Fibroblast of peridontal ligament (primary cell): ENCODE results near the gene SLC45A3.

ENCODE experiments used
- DNase-seq: peaks from one replicate; pipeline ENCODE4 v3.0.0-alpha.2; 2010; ENCODE audit errors: extremely low read depth

Gene SLC45A3

DNA sequence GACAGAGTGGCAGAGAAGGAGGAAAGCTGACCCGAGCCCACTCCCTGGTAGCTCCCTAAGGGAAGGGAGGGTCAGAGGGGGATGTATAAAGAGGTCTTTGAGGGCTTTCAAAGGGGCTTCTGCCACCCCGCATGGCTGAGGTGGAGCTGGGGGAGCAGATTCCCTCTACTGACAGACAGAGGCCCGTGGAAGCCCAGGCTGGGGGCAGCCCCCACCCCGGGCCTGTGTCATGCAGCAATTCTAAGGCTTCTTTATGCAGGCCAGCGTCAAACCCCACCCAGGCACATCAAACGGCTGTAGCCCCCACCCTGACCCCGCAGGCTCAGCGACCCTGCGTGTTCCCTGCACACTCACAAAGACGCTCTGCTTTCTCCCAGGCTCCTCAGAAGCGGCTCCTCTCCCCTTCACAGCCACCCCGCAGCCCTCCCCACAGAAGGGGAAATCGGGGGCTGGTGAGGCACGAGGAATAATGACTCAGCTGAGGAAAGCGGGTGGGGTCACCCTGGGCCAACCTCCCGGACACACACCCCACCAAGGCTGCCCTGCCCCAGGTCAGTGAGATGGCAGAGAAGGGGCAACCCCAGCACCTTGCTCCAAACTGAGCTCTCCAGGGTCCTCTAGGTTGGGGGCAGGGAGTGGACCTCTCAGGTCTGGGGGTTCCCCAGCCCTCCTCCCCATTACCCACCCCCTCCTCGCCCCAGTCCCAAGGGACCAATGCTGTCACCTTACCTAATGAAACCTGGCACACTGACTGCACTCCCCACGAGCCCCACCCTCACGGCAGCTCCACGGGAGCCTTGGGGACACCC, 10.8 kb downstream of the SLC45A3 start:
- DNase-seq, result no peak

DNA sequence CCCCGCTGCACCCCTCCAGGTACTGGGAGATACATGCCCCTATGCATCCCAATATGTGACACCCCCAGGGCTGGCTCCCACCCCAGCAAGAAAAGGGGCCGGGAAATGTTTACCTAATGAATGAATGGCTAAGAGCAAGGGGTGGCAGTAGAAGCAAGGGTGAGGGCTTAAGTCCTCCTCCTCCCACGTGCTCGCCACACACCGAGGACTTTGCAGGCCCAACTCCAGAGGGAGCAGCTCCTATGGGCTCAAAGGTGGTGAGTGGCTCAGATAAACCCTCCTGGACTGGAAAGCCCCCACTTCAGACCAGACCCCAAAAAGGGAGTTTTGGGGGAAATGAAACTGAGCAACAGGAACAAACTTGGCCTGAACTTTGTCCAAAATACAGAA, 11.4 kb downstream of the SLC45A3 start:
- DNase-seq, result no peak

DNA sequence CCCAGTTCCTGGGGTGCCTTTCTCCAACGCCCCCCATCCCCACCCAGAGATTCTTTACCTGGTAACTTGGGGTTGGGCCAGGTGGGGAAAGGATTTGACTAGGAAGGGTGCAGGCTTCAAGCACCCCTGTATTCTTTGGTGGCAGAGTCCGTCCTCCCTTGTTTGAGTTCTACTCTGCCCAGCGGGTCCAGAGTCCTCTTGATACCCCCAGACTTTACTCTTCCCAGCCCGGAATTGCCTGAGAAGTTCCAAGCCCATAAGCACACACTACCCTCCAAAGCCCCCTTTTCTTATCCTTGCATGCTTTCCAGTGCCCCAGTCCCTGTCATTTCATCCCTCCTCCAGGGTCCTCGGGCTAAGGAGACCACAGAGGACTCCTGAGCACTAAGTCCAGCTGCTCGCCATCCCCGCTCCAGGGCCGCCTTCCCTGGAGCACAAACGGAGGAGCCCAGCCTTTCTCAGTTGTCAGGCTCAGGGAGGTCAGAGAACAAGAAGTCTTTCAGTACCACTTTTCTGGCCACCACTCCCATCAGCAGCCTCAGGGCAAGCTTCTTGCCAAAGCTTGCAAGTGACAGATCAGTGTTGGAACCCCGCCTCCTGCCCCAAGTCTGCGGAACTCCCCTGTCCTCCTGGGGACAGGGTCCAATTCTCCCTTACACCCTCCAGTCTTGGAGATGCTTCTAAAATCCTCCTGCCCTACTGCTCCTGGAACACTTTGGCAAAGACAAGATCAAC, 12.2 kb downstream of the SLC45A3 start:
- no peak for DNase-seq

DNA sequence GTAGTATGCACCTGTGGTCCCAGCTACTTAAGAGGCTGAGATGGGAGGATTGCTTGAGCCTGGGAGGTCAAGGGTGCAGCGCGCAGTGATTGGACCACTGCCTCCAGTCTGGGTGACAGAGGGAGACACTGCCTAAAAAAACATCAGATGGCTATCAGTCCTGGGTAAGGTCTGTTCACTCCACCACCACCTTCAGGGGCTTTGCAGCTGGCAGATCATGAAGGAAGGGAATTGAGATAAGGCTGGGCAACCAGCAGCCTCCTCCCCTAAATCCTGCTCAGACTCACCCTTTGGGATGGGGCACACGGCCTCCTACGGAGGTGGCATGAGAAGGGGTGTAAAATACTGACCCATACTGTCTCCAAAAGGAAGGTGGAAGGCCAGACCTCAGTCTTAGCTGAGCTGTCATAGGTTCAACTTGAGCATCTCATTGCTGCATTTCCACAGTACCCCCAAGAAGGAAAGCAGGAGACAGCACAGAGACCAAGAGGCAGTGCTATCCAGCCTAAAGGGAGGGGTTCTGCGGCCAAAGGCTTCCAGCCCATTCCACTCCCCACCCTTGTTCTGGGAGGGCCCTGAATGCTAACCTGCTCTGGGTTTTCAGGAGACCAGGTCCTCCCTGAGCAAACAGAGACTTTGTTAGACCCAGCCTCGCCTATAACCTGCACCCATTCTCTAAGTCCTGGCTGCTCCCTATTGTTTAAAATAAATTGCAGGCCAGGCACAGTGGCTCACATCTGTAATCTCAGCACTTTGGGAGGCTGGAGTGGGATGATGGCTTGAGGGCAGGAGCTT, 13.7 kb downstream of the SLC45A3 start:
- DNase-seq, result no peak

DNA sequence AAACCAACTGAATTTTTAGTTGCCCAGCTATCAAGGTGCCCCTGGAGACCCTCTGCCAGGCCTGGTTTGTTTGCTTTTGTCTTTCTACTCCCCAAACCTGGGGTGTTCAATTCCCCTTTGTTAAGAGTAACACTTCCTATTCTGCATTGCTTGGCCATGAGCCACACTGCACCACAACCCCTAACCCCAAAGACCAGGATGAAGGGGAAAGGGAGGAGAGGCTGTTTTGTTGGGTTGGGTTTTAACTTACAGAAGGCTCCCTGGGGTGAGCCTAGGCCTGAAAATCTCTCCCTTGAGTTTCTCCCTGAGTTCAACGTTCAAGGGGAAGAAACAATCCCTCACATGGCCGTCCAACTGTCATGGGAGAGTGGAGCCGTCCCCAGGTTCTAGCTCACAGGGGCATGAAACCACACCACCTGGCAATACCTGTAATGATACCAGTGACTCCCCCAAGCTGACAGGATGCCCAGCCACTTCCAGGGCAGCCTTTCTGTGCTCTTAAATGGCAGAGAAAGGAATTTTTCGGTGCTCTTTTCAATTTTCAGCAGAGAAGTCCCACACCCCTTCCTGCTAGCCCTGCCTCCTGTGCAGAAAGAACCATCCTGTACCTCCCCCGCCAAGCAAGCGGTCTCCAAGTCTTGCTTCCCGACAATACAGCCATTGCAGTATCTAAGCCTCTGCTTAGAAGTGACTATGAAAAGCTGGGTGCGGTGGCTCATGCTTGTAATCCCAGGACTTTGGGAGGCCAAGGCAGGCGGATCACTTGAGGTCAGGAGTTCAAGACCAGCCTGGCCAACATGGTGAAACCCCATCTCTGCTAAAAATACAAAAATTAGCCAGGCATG, 14.9 kb downstream of the SLC45A3 start:
- no peak for DNase-seq

DNA sequence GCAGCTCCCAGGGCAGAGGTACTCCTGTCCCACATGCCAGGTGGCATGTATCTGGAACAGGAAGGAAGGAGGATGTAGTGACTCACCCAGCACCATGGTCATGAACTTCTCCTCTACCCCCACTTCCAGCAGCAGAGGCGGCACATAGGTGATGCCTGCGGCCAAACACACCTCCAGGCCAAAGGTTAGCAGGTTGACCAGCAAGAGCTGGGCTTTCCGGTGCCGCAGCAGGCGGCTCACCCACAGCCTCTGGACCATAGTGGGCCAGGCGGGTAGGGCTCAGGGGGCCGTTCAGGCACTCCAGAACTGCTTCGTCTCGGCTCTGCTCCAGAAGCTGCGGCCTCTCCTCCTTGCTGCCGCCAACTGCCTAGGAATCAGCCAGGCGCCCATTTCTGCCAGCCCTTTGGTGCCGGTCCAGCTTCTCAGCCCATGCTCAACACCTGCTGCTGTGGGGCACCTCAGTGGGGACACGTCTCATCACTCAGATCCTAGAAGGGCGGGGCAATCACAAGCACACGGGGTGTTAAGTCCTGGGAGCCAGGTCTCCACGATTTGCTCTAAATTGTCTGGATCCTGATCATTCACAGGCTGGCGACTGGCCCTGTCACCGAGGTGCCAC, 15.8 kb downstream of the SLC45A3 start:
- DNase-seq, result no peak

DNA sequence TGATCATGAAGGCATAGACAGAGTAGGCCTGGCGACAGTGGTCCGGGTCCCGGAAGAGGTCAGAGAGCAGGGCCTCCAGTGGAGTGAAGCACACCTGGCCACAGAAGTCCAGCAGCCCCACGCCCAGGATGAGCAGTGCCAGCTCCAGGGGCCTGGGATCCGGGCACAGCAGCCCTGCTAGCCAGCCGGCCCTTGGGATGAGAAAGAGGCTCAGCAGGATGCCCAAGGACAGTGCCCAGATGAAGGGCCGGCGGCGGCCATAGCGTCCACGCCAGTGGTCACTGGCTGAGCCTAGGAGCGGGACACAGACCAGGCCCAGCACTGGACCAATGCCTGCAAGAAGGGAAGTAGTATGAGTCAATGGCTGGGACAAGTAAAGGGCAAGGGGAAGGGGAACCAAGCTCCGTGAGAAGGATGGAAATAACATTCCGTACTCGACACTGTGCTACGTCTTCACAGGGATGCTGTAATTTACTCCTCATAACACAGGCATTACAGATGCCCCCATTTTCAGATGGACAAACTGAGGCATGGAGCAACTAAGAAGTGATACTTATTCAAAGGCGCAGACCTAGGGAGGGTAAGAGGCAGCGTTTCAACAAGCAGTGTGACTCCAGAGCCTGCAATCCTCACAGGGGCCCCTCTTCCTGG, 16.9 kb downstream of the SLC45A3 start:
- DNase-seq, result no peak

DNA sequence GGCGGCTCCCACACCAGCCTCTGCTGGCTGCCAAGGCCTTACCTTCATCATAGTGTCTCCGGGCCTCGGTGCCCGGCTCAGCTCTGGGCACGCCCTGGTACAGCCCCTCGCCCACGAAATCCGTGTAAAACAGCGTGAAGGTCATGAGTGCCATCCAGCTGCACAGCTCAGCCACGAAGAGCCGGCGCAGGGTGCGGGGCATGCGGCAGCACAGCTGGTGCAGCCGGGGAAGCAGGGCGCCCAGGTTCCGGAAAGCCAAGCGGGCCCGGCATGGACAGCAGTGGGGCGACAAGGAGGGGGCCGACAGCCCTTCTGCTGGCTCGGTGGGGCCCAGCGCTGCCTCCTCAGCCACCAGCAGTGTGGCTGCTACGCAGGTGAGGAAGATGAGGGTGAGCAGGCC, 17.5 kb downstream of the SLC45A3 start:
- no peak for DNase-seq

DNA sequence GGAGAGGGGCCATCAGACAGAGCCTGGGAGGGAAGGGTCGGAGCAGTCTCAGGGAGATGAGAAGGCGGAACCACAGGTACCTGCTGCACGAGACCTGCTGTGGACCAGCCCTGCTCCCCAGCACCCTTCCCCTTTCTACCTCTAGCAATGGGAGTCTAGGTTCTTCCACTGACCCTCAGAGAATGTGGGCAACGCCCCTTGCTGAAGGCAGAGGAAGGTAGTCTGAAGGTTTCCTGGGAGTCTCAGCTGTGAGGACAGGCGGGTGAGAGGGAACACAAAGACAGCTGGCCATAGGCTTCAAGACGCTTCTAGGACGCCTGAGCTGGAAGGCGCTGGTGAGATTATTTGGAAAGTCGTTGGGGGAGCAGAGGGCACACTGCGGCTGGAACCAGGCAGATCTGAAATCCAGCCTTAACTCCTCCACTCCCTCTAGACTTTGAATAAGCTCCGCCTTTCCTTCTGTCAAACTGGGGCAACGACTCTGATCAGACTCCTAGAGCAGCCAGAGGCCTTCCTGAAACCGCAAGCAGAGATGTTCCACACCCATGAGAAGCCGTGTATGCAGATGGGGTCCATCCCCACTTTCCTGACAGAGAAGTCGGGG, 18.1 kb downstream of the SLC45A3 start:
- DNase-seq, result no peak

DNA sequence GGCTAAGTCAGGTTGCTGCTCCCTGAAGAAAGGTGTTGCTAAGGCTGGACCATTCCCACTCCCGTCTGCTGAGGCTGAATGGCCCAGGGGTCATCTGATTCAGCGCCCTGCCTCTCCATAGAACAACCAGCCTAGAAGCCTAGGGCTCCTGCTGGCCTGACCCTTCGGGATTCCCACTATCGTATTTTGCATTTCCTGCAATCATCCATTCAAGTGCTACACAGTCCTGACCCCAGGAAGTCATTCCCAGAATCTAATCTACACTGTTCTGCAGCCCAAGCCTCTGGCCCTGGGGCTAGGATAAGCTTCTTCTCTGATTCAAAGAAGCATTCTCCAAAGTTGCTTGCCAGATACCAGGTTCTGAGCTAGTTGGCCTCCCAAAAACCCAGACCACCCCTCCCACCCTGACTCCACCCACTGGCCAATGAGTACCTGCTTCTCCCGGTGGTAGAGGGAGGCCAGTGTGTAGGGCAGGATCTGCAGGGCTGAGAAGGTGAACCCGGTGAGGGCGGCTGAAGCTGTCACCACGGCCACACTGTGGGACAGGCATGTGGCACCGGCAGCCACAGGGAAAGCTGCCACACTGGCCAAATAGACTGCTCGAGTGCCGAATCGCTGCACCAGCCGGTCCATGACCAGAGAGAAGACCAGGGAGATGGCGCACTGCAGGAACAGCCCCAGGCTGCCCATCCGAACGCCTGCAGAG, 18.7 kb downstream of the SLC45A3 start:
- DNase-seq, result no peak

DNA sequence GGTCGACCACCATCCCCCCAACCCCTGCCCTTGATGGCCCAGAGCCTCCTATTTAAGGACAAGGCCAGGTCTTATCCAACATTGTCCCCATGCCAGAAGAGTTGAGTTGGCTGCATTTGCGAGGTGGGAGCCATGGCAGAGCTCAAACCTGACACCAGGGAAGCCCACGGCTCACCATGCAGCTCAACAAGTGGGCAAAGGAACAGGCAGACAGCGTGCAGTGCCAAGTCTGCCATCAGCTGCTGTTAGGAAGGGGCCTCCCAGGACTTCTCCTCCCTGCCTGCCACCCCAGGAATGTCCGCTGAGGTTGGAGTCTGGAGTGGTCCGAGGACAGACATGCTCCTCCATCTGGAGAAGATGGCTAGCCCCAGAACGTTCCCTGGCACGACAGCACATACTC, 19.9 kb downstream of the SLC45A3 start:
- DNase-seq, result no peak

DNA sequence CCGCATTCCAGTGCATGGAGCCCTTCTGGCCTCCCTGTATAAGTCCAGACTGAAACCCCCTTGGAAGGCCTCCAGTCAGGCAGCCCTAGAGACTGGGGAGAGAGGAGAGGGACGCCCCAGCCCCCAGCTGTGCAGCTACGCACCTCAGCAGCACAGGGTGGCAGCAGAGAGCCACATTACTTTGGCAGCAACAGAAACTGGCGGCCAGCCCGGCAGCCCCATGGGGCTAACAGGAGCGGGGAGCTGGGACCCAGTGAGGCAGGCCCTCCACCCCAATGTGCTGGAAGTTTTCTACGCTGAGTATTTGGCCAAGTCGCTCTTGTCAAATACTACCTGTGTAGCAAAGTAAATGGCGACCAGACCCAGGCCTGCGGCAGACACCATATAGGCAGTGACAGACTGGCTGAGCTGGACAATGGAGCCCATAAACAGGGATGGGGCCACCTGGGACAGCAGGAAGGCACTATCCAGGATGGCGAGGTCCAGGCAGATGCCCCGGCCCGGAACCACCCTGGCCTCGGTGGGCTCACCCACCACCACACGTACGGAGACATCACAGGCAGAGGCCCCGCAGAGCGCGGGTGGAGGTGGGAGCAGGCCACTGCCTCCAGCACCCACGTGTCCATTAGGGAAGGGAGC, 21.2 kb downstream of the SLC45A3 start:
- peak; percentile 58 for DNase-seq

DNA sequence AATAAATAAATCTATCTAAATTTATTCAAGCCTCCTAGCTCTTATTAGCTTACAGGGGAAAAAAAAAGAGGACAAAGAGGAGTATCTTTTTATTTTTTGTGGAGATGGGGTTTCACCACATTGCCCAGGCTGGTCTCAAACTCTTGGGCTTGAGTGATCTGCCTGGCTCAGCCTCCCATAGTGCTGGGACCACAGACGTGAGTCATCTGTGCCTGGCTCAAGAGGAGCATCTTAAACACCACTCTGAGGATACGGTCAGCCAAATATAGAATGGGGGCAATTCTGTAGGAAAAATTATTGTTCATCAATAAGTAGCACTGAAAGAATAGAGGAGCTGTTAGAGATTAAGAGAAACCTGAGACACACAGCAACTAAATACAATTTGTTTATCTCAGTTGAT, 24.1 kb downstream of the SLC45A3 start:
- peak; percentile 42 for DNase-seq

DNA sequence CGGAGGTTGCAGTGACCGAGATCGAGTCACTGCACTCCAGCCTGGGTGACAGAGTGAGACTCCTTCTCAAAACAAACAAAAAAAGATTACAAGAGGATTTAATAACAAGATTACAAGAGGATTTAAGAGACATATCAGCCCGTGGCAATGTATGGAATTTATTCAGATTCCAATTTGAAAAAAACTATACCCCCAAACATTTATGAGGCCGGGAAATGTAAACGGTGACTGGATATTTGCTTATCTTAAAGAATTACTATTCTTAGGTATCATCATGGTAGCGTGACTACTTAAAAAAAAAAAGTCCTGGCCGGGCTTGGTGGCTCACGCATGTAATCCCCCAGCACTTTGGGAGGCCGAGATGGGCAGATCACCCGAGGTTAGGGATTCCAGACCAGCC, 27.3 kb downstream of the SLC45A3 start:
- no peak for DNase-seq

DNA sequence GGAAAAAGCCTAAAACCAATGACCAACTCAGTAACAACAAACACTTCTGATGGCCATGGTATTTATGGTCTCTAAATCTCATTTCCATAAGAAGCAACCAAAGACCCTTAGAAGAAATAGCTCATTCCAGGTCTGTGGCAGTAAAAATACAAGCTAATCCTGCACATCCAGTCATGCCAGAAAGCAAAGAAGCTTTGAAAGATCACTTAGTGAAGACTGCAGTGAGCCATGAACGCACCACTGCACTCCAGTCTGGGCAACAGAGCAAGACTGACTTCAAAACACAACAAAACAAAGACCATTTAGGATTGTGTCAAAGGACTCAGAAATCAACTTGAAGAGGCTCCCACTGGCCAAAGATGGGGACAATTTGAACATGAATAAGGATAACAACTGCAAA, 30.1 kb downstream of the SLC45A3 start:
- no peak for DNase-seq

DNA sequence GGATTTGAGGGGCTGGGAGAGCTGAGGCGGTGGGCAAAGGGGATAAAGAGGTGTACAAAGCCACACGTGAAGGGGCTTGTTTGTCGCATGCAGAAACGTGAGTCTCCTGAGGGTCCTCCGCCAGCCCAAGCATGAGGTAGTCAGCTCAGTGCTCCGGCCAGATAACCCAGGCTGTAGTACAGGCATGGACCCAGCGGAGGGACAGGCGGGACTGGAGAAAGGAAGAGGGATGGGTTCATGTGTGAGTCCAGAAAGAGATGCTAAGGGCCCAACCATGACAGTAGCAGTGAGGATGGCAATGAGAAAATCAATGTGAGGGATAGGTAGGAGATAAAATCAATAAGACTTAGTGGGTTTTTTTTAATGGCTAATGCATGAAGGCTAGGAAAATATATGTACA, 34.8 kb downstream of the SLC45A3 start:
- DNase-seq, result no peak

DNA sequence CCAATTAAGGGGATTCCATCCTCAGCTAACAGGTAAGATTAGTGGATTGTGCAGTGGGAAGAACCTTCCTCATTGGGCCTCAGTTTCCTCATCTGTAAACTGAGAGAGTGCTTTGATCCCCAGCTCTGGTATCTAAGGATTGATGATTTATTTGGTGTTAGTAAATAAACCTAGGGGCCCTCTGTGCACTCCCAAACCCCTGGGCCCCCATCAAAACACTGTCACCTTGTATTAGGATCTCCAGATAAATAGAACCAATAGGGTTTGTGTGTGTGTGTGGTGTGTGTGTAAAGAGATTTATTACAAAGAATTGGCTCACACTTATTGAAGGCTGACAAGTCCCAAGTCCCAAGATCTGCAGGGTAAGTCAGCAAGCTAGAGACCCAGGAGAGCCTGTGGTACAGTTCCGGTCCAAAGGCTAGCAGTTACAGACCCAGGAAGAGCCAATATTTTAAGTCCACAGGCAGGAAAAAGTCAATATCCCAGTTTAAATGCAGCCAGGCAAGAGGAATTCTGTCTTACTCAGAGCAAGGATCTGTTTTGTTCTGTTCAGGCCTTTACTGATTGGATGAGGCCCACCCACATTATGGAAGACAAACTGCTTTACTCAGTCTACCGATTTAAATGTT, 37.5 kb downstream of the SLC45A3 start:
- DNase-seq, result no peak

DNA sequence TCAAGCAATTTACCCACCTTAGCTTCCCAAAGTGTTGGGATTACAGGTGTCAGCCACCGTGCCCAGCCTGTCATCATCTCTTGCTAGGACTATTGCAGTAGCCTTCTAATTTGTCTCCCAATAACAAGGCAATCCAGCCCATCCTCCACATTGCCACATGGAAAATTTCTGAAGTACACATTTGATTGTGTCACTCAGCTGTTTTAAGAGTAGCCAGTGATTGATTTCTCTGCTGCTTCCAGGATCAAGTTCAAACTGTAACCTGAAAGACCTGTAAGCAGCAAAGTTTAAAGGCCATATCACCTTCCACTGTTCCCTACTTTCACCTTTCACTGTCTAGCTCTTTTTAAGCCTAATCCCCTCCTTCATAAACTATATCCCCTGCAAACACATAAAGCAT, 40.7 kb downstream of the SLC45A3 start:
- no peak for DNase-seq
